Transverse colon (tissue), 4 donors: ENCODE measurements around the gene INPP5F. TPM values are rescaled to one million over a fixed set of nuclear protein-coding genes. Genes with fewer than 3 reads are reported as not detected.

ENCODE experiments used
- DNase-seq: peaks from one replicate; pipeline ENCODE4 v3.0.0-alpha.2; 2019
- H3K27ac ChIP-seq, 4 donors: fragments of 200-600 bp; sonication (generic); 2 replicates each; pipeline ENCODE4 v1.5.1; 2016 to 2018; ENCODE audit warnings: inconsistent platforms in 4 of 4
- H3K27me3 ChIP-seq: fragments of 200-600 bp; sonication (generic); 2 replicates; pipeline ENCODE4 v1.5.1; 2017; ENCODE audit warnings: inconsistent platforms
- H3K36me3 ChIP-seq, 4 donors: fragments of 200-600 bp; sonication (generic); 2 replicates each; pipeline ENCODE4 v1.5.1; 2017 to 2019; ENCODE audit warnings: inconsistent platforms in 4 of 4
- H3K4me1 ChIP-seq, 4 donors: fragments of 200-600 bp; sonication (generic); 2 replicates each; pipeline ENCODE4 v1.5.1; 2017 to 2020; ENCODE audit warnings: inconsistent platforms in 4 of 4
- H3K4me3 ChIP-seq, 4 donors: fragments of 200-600 bp; sonication (generic); 1 replicate in 1 of 4; 2 replicates in 3 of 4; pipeline versions ENCODE4 v1.5.1 to v1.6.1; 2017 to 2019; ENCODE audit warnings: inconsistent platforms in 4 of 4
- H3K9me3 ChIP-seq, 2 donors: fragments of 200-600 bp; sonication (generic); 2 replicates each; pipeline ENCODE4 v1.5.1; 2017 to 2019; ENCODE audit warnings: inconsistent platforms in 2 of 2
- CTCF ChIP-seq, 5 experiments: fragments of 200-600 bp in 3 of 5; fragments of 450-650 bp in 2 of 5; sonication (generic) in 3 of 5; IDR thresholded peaks; 1 replicate in 2 of 5; 2 replicates in 3 of 5; pipeline ENCODE4 v1.5.1; 2016 to 2017; ENCODE audit warnings: antibody characterized with exemption in 5 of 5, inconsistent platforms in 3 of 5, mild to moderate bottlenecking in 2 of 5, moderate library complexity in 1 of 5
- EP300 ChIP-seq: sonication (generic); formaldehyde crosslinking; IDR thresholded peaks from one replicate; pipeline ENCODE4 v1.6.1; 2017; ENCODE audit warnings: antibody characterized with exemption, low read depth
- POLR2A ChIP-seq: fragments of 450-650 bp; IDR thresholded peaks from one replicate; pipeline ENCODE4 v1.6.1; 2016; ENCODE audit warnings: antibody characterized with exemption, mild to moderate bottlenecking, moderate library complexity
- POLR2AphosphoS5 ChIP-seq, 3 donors: sonication (generic); formaldehyde crosslinking; IDR thresholded peaks; one replicate each; pipeline ENCODE4 v1.6.1; 2016; ENCODE audit warnings: antibody characterized with exemption in 3 of 3
- WGBS, 2 donors: methylation state at CpG; one replicate each; pipeline ENCODE4 v1.1.5; 2018; ENCODE audit warnings: low coverage in 1 of 2; 5-methylcytosine and 5-hydroxymethylcytosine counted together
- in situ Hi-C, 4 donors: fragments of 200-750 bp; cut with MboI; loops; one replicate each; pipeline versions ENCODE4 v1.15.0 to v1.15.1; 2017; ENCODE audit warnings: low sequenced_read_pairs in 3 of 4, low pct_ligation_motif_present in 1 of 4, low pct_unique_long_range_greater_than_20kb in 1 of 4
- intact Hi-C: fragments of 100-400 bp; cut with DNase I; formaldehyde crosslinking; loops from one replicate; pipeline ENCODE4 v1.15.1; 2023; ENCODE audit warnings: low total_unique reads
- total RNA-seq, 4 donors: library from RNA; depleted of rRNA; stranded (reverse); fragments of >200 nt; gene quantifications; one replicate each; pipeline ENCODE4 v1.1.0, GENCODE V29; 2016

INPP5F gene
- total RNA-seq, 4 donors from 2014 or later, result 11.6 to 24.6 (median 16.6) TPM

GRCh38 chr10:119834188-119834587 is 108.3 kb downstream of the INPP5F start:
- intact Hi-C loops, result no loop called here
- in situ Hi-C loops, result loop anchor here in 1 of 4 donors (25.0 kb wide), 1 partner anchor 147 kb away; no protein-coding TSS in a partner anchor
- H3K4me1 ChIP-seq, result no peaks in the 10 kb centered on the region
- H3K9me3 ChIP-seq, result no peaks in the 10 kb centered on the region
- peaks cover 0 to 86% (median 39%) of the 10 kb centered on the region in 4 donors for H3K36me3 ChIP-seq
- no peak overlapping the region for H3K27ac ChIP-seq
- H3K27me3 ChIP-seq, result no peaks in the 10 kb centered on the region
- no peak overlapping the region for H3K4me3 ChIP-seq
- no peak for DNase-seq
- TF ChIP-seq POLR2AphosphoS5 (IDR thresholded peaks at IDR 0.05) (no peak), CTCF (IDR thresholded peaks at IDR 0.05) (no peak), POLR2A (no peak), EP300 (no peak)
- 79 to 90% methylated on average over 3 to 4 of the region's 4 CpGs for WGBS, 2 donors

- intact Hi-C loops, result no loop called here
- Histone ChIP-seq H3K9me3 (no peaks in the 10 kb centered on the region), H3K4me3 (no peak overlapping the region), H3K27me3 (no peaks in the 10 kb centered on the region), H3K4me1 (no peaks in the 10 kb centered on the region), H3K36me3 (peaks cover 0 to 69% (median 36%) of the 10 kb centered on the region in 4 donors), H3K27ac (no peak overlapping the region)
- no peak for TF ChIP-seq POLR2AphosphoS5 (IDR thresholded peaks at IDR 0.05)
- TF ChIP-seq POLR2A, result no peak
- no peak for TF ChIP-seq EP300
- no peak for TF ChIP-seq CTCF (IDR thresholded peaks at IDR 0.05)
- in situ Hi-C loops, result loop anchor here in 1 of 4 donors (25.0 kb wide), 1 partner anchor 158 kb away; no protein-coding TSS in a partner anchor
- no peak for DNase-seq
- WGBS, 2 donors, result 96 to 100% methylated on average over 1 of the region's 1 CpG
These were observed 119.8 kb downstream of the INPP5F start for GRCh38 chr10:119845656-119846055.

GRCh38 chr10:119849031-119849789 is 123.4 kb downstream of the INPP5F start:
- Histone ChIP-seq H3K27me3 (no peaks in the 10 kb centered on the region), H3K9me3 (no peaks in the 10 kb centered on the region), H3K36me3 (peaks cover 0 to 67% (median 29%) of the 10 kb centered on the region in 4 donors), H3K4me1 (no peaks in the 10 kb centered on the region), H3K4me3 (no peak overlapping the region), H3K27ac (no peak overlapping the region)
- 72 to 77% methylated on average over 2 to 6 of the region's 6 CpGs for WGBS, 2 donors
- TF ChIP-seq EP300 (no peak), CTCF (IDR thresholded peaks at IDR 0.05) (no peak), POLR2A (no peak), POLR2AphosphoS5 (IDR thresholded peaks at IDR 0.05) (no peak)
- no peak for DNase-seq
- in situ Hi-C loops, result loop anchor here in 1 of 4 donors (25.0 kb wide), 1 partner anchor 162 kb away; no protein-coding TSS in a partner anchor
- intact Hi-C loops, result no loop called here

- WGBS, 2 donors, result 90 to 93% methylated on average over 1 to 3 of the region's 3 CpGs
- no peak overlapping the region for H3K4me3 ChIP-seq
- no peak overlapping the region for H3K27ac ChIP-seq
- H3K9me3 ChIP-seq, result no peaks in the 10 kb centered on the region
- in situ Hi-C loops (loop anchor here in 3 of 4 donors (10.0 to 25.0 kb wide), 5 partner anchors 88 to 165 kb away; no protein-coding TSS in a partner anchor), intact Hi-C loops (loop anchor here (10.0 kb wide), 1 partner anchor 105 kb away; no protein-coding TSS in a partner anchor)
- TF ChIP-seq POLR2A, result no peak
- no peak for DNase-seq
- H3K27me3 ChIP-seq, result no peaks in the 10 kb centered on the region
- peaks cover 0 to 67% (median 31%) of the 10 kb centered on the region in 4 donors for H3K36me3 ChIP-seq
- no peaks in the 10 kb centered on the region for H3K4me1 ChIP-seq
These were observed 124.1 kb downstream of the INPP5F start for GRCh38 chr10:119849944-119850343.
